ENCODE results near the gene TBX2.
A peak's percentile ranks its signal among the peaks of the same experiment; 100 is the strongest.

The TBX2 gene

GRCh38 chr17:61412860-61413660 lies 13.4 kb downstream of the TBX2 start:
- H3K27ac ChIP-seq: peak overlapping the region; percentile 70
- CTCF ChIA-PET: interaction anchor here (0.5 to 2.3 kb wide), 15 partner anchors 14 to 692 kb away, joined by 3 to 14 read pairs (median 4); partner anchors contain the start of gene TBX2

GRCh38 chr17:61413661-61414126 lies 14.1 kb downstream of the TBX2 start:
- no peak overlapping the region for H3K27ac ChIP-seq
- no peak for DNase-seq (ENCODE audit: low spot score)
- ChIA-PET POLR2A (ENCODE audit: low non-redundant PET) (interaction anchor here (0.7 kb wide), 1 partner anchor 138 kb away, joined by 3 read pairs; no protein-coding TSS in a partner anchor), CTCF (interaction anchor here (0.7 to 2.0 kb wide), 2 partner anchors 137 to 161 kb away, joined by 3 to 14 read pairs; no protein-coding TSS in a partner anchor)
- TF ChIP-seq CTCF (conservative IDR thresholded peaks at IDR 0.05; ENCODE audit: low read depth): no peak

More at GRCh38 chr17:61412860-61413660, 13.4 kb downstream of the TBX2 start:
- POLR2A ChIA-PET (ENCODE audit: low non-redundant PET): no interaction called here
- TF ChIP-seq CTCF (conservative IDR thresholded peaks at IDR 0.05; ENCODE audit: low read depth): no peak
- DNase-seq (ENCODE audit: low spot score): no peak

DNA sequence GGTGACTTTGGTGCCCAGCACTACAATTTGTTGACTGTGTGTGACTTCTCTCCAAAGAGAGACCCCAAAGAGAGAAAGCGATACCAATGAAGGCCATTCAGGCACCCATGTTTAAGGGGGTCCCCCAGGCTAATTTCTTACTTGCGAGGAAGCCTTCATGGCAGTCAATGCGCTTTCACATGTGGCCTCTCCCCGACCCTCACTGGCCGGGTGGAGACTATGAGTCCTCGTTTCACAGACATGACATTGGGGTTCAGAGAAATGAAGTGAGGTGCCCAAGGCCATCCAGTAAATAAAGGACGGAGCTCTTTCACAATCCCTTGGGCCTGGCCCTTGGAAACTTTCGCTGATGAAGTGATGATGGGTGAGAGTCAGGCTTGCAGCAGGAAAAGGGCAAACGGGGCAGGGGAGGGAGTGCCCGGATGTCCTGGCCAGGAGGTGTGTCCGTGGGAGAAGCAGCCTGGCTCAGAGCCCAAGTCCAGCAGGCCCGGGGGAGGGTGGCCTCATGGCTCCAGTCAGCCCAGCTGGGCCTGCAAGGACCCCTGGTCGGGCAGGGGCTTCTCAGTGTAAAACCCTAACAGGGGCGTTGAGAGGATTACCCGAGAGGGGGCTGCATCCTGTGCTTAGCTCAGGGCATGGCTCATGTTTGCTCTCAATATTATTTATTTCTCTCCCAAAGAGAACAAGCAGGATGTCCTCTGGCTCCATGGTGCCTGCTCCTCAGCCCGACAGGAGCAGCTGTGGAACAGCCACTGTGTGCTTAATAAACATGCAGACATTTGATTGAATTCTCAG lies 14.7 kb downstream of the TBX2 start:
- ChIA-PET CTCF (interaction anchor here (0.7 to 2.0 kb wide), 2 partner anchors 136 to 160 kb away, joined by 3 to 14 read pairs; no protein-coding TSS in a partner anchor), POLR2A (ENCODE audit: low non-redundant PET) (interaction anchor here (0.7 kb wide), 1 partner anchor 137 kb away, joined by 3 read pairs; no protein-coding TSS in a partner anchor)

DNA sequence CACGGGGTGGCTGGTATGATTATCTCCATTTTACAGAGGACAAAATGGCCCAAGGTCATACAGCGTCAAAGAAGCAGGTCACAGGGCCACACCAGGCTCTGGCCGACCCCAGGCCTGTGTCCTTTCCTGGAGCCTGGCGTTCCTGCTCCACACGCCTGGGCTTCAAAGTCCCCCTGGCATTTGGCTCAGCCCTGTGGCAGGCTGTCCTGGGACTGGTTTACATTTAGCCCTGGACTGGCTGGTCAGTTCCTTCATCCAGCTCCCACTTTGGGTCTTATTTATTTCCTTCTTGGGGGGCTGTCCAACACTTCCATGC lies 15.3 kb downstream of the TBX2 start:
- CTCF ChIA-PET: no interaction called here

More for the DNA sequence above, 14.7 kb downstream of the TBX2 start:
- no peak for TF ChIP-seq CTCF (conservative IDR thresholded peaks at IDR 0.05; ENCODE audit: low read depth)
- no peak overlapping the region for H3K27ac ChIP-seq
- no peak for DNase-seq (ENCODE audit: low spot score)

DNA sequence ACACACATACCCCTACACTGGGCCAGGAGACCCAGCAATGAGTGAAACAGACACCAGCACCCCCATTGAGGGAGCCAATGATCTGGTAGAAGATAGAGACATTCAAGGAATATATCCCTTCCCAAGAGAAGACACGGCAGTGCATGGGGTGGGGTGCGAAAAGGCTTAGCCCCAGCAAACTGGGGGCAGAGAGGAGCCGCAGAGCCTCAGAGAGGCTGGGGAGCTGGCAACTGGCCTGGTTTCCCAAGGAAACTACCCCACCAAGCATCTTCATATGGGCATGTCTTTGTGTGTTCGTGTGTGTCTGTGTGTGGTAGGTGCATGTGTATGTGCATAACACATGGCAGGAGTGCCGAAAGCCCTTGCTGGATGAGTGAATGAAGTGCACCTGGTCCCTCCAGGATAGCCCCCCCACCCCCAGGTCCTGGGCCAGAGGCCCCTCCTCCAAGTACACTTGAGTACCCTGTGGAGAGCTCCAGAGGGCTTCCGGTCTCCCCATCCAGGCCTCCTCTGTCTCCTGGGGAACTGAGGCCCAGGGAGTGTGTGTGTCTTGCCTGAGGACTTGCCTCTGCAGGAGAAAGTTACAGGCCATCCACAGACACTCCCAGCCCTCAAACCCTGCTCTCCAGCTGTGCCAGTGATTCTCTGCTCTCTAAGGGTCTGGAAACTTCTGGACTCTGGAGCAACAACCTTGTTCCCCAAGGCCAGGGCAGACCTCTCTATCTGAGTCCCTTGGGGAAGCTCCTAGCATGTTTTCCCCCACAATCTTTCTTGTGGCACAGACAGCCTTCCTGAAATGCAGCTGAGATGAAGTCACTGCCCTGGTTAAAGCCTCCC lies 15.9 kb downstream of the TBX2 start:
- ChIA-PET CTCF (interaction anchor here (0.6 to 1.3 kb wide), 4 partner anchors 18 to 168 kb away, joined by 3 to 5 read pairs (median 5); no protein-coding TSS in a partner anchor), POLR2A (ENCODE audit: low non-redundant PET) (no interaction called here)
- no peak for TF ChIP-seq CTCF (conservative IDR thresholded peaks at IDR 0.05; ENCODE audit: low read depth)
- H3K27ac ChIP-seq: peak overlapping the region; percentile 14
- DNase-seq (ENCODE audit: low spot score): no peak

More for the DNA sequence above, 15.3 kb downstream of the TBX2 start:
- TF ChIP-seq CTCF (conservative IDR thresholded peaks at IDR 0.05; ENCODE audit: low read depth): no peak
- DNase-seq (ENCODE audit: low spot score): no peak
- POLR2A ChIA-PET (ENCODE audit: low non-redundant PET): no interaction called here
- no peak overlapping the region for H3K27ac ChIP-seq
